HG03469 (cell line): ENCODE measurements around the gene SPACA7.

Source experiments
- ATAC-seq: cut with Tn5 transposase; IDR thresholded peaks from one replicate; pipeline ENCODE4 v1.9.1; 2021; ENCODE audit warnings: mild to moderate bottlenecking, moderate library complexity, moderate number of reproducible peaks; ENCODE audit not compliant: unreplicated experiment

The SPACA7 gene

DNA sequence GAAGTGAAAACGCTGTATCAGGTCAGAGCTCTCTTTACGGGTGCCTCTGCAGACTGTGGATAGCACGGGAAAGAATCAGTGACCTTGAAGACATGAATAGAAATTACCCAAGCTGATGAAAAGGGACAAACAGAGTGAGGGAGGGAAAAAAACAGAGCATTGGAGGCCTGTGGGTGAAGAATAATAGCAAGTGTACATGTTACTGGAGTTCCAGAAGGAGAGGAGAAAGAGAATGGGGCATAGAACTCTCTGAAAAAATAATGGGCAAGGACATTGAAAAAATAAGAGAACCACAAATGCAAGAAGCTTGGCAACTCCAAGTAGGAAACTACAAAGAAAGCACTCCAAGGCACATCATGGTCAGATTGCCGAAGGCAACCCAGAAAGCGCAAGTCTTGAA is 86.3 kb downstream of the SPACA7 start:
- ATAC-seq = no peak

- ATAC-seq = no peak
These were observed 88.6 kb downstream of the SPACA7 start for GRCh38 chr13:112464720-112465119.

DNA sequence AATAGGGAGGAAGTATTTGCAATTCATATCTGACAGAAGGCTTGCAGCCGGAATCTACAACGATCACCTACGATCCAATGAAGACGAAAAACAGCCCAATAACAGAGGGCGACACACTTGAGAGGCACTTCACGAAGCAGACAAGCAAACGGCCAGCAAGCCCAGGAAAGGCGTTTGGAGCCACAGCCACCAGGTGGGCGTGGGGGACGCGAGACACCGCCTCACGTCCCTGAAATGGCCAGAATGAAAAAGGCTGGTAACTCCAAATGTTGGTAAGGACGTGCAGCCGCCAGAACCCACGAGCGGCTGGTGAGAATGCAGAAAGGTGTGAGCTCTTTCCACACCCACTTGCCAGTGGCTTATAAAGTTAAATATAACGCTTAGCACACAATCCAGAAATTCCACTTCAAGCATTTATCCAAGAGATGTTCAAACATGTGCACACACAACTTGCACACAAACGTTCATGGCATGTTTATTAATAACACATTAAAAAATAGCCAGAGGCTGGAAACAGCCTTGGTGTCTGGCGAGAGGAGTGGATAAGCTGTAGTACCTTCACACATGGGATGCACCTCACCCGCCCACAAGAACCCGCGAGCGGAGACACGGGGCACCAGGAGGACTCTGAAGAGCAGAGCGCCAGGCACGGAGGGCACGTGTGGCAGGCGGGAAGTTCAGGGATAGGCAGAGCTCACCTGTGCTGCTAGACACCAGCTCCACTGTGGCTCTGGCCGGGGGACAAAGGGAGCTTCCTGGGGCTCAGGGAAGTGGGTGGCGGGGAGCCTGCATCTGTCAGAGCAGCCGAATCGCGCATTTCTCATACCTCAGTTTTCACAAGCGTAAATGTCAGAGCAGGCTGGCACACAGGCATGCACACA is 89.3 kb downstream of the SPACA7 start:
- ATAC-seq = no peak

GRCh38 chr13:112466132-112467058 is 90.2 kb downstream of the SPACA7 start:
- ATAC-seq = no peak

DNA sequence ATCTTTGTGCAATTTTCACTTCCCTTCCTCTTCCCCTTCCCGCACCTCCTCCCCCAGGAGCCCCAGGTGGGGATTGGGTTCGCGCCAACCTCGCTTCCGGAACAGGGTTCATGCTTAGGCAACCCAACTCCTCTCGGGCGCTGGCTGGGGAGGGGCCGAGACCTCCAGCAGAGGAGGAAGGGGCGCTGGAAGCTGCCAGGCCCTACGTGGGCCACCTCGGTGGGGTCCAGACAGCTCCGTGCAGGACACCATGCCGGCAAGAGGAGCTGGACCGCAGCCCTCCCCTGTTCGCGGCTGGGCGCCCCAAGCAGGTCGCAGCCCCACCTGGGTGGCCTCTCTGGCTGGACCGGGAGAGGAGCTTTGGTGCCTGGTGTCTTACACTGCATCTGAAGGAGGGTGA is 91.1 kb downstream of the SPACA7 start:
- ATAC-seq = no peak

DNA sequence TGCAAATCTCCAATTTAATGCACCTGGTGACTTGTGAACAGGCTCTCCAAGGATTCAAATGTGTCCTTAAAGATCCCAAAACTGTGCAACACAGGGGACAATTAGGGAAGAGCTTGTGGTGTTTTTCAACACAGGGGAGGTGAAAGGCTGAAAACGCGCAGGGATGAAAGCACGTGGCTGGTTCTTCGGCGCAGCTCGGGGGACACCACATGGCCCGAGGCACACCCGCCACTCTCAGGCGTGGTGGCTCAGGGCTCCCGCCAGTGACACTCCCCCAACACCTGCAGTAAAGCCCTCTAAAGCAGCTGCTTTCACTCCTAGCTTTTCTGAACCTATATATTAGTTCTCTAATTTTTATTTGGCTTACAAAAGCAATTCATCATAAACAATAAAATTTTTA is 91.9 kb downstream of the SPACA7 start:
- ATAC-seq = no peak

DNA sequence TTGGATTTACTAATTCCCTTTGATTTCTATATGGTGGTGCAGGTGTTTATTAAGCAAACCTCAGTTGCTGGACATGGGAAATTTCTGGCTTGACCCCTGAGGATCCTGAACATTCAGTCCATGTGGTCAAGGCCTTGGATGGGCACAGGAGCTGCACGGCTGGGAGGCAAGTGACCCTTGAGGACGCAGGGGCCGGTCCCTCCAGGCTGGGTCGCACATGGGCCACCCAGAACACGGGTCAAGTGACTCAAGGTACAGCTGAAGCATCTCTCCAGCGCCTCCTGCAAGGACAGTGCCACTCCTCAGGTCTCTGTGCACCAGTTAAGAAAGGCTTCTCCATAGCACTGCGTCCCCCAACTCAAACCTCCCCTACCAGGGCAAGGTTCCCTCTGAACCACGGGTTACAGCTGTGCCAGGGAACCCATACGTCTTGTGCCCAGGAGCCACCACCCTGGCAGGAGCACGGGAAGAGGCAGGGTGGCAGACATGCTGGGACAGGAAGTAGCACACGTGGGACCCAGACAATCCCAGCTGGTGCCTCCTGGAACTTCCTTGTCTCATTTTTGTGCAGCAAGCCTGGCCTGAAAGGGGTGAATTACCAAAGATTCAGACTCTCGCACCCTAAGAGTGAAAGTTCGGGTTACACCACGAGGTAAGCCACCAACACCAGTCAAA is 93.1 kb downstream of the SPACA7 start:
- ATAC-seq = no peak

DNA sequence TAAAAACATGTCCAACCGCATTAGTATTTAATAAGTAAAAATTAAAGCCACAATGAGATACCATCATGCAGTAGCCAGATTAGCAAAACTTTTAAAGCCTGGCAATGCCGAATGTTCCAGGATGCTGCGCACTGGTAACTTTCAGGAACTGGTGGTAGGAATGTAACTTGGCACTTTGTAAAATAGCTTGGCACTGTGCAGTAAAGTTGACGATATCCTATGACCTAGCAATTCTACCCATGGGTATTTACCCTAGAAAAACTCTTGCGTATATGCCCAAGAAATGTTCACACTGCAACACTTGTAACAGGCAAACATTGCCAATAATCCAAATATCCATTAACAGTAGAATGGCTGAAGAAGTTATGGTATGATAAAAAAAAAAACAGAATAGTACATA is 97.7 kb downstream of the SPACA7 start:
- ATAC-seq = no peak

- ATAC-seq = no peak
These were observed 98.7 kb downstream of the SPACA7 start for GRCh38 chr13:112474869-112475268.

GRCh38 chr13:112475889-112476288 is 99.7 kb downstream of the SPACA7 start:
- no peak for ATAC-seq

GRCh38 chr13:112477070-112477619 is 101.0 kb downstream of the SPACA7 start:
- ATAC-seq = no peak

DNA sequence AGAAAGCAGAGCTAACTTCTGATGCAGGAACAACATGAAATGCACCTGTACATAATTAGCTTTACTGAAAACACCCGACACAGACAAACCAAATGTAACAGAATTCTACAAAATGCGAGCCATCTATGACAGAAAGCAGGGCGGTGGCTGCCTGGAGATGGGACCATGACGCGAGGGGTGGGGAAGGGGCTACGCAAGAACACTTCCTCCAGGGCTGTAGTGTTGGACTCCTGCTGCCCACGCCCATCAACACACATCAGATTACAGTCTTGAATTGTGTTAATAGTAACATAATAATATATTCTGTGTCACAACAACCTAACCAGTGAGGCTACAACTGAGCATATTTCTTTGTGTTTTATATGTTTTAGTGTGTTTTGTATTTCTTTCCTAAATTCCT is 103.2 kb downstream of the SPACA7 start:
- ATAC-seq = no peak

GRCh38 chr13:112481458-112481857 is 105.3 kb downstream of the SPACA7 start:
- no peak for ATAC-seq

DNA sequence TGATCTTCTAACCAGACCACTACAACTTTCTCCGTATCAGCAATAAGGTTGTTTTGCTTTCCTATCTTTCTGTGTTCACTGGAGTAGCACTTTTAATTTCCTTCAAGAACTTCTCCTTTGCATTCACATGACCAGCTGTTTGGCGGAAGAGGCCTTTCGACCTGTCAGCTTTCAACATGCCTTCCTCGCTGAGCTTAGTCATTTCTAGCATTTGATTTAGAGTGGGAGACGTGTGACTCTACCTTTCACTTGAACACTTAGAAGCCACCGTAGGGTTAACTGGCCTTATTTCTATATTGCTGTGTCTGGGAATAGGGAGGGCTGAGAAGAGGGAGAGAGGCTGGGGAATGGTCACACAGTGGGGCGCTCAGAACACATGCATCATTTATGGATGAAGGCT is 107.1 kb downstream of the SPACA7 start:
- ATAC-seq = no peak
